Left cardiac atrium (tissue), 4 donors: Measurements from ENCODE around the gene PLK2. TPM values are rescaled to one million over a fixed set of nuclear protein-coding genes. Genes with fewer than 3 reads are reported as not detected.

ENCODE experiments used
- ATAC-seq, 2 donors: fragments of 200-7000 bp; cut with Tn5 transposase; one replicate each; pipeline ENCODE4 v1.9.1; 2020; ENCODE audit warnings: mild to moderate bottlenecking in 2 of 2, moderate library complexity in 2 of 2
- DNase-seq: peaks from one replicate; pipeline ENCODE4 v3.0.0-alpha.2; 2020
- intact Hi-C, 2 donors: fragments of 100-400 bp; cut with DNase I; formaldehyde crosslinking; loops; one replicate each; pipeline versions ENCODE4 v1.14.1 to v1.15.1; 2022 to 2023
- total RNA-seq, 2 donors: library from RNA; stranded (reverse); fragmentation: NEBNext Ultra II Directional; extraction: Animal tissue kit (Norgen Biotek cat#: 25700); gene quantifications; one replicate each; pipeline ENCODE4 v1.2.1, GENCODE V29; 2021
- donor health status: DM: no; HTN: yes; CAD: no.
- donor health status: DM: no; HTN: yes; CAD: no; lungs with severe emphysema.
- donor health status: DM: yes; HTN: yes; CAD: no.
- donor health status: Dilated cardiomyopathy.

The PLK2 gene
- total RNA-seq, 2 donors from 2014 or later = 46.3 to 130 TPM

GRCh38 chr5:58455066-58455465, 4.8 kb downstream of the PLK2 start:
- no peak for DNase-seq
- intact Hi-C loops = loop anchor here (5.0 to 10.0 kb wide), 5 partner anchors 50 to 568 kb away; no protein-coding TSS in a partner anchor
- no peak for ATAC-seq

GRCh38 chr5:58454025-58454424, 5.9 kb downstream of the PLK2 start:
- DNase-seq (no peak), ATAC-seq (no peak)
- intact Hi-C loops = loop anchor here in 1 of 2 donors (10.0 kb wide), 4 partner anchors 49 to 439 kb away; no protein-coding TSS in a partner anchor

GRCh38 chr5:58453306-58453705, 6.6 kb downstream of the PLK2 start:
- no peak for DNase-seq
- no peak for ATAC-seq
- intact Hi-C loops = loop anchor here in 1 of 2 donors (10.0 kb wide), 4 partner anchors 49 to 439 kb away; no protein-coding TSS in a partner anchor

- DNase-seq (no peak), ATAC-seq (no peak)
- intact Hi-C loops = loop anchor here in 1 of 2 donors (10.0 kb wide), 4 partner anchors 48 to 438 kb away; no protein-coding TSS in a partner anchor
Observed at GRCh38 chr5:58452566-58453258, 7.2 kb downstream of the PLK2 start.

- no peak for ATAC-seq
- intact Hi-C loops = loop anchor here in 1 of 2 donors (10.0 kb wide), 4 partner anchors 47 to 437 kb away; no protein-coding TSS in a partner anchor
Observed at GRCh38 chr5:58451732-58452565, 7.9 kb downstream of the PLK2 start.

GRCh38 chr5:58450811-58451629, 8.9 kb downstream of the PLK2 start:
- DNase-seq = no peak
- intact Hi-C loops = loop anchor here in 1 of 2 donors (10.0 kb wide), 4 partner anchors 46 to 436 kb away; no protein-coding TSS in a partner anchor
- no peak for ATAC-seq

More at GRCh38 chr5:58451732-58452565, 7.9 kb downstream of the PLK2 start:
- no peak for DNase-seq

- intact Hi-C loops = loop anchor here in 1 of 2 donors (10.0 kb wide), 4 partner anchors 45 to 435 kb away; no protein-coding TSS in a partner anchor
- no peak for ATAC-seq
- DNase-seq = no peak
Observed at GRCh38 chr5:58450018-58450417, 9.9 kb downstream of the PLK2 start.

GRCh38 chr5:58447226-58447625, 12.7 kb downstream of the PLK2 start:
- intact Hi-C loops = no loop called here
- no peak for ATAC-seq

GRCh38 chr5:58446024-58446423, 13.9 kb downstream of the PLK2 start:
- intact Hi-C loops = no loop called here
- no peak for DNase-seq
- no peak for ATAC-seq

More at GRCh38 chr5:58447226-58447625, 12.7 kb downstream of the PLK2 start:
- DNase-seq = no peak

GRCh38 chr5:58444805-58445204, 15.1 kb downstream of the PLK2 start:
- no peak for ATAC-seq
- intact Hi-C loops = no loop called here
- DNase-seq = no peak

- ATAC-seq = no peak
- intact Hi-C loops = no loop called here
- no peak for DNase-seq
Observed at GRCh38 chr5:58440901-58441460, 18.9 kb downstream of the PLK2 start.

- intact Hi-C loops = no loop called here
- no peak for DNase-seq
- no peak for ATAC-seq
Observed at GRCh38 chr5:58439094-58439644, 20.7 kb downstream of the PLK2 start.

GRCh38 chr5:58437661-58438060, 22.2 kb downstream of the PLK2 start:
- DNase-seq (no peak), ATAC-seq (no peak)
- intact Hi-C loops = no loop called here

GRCh38 chr5:58431832-58432231, 28.1 kb downstream of the PLK2 start:
- no peak for ATAC-seq
- intact Hi-C loops = no loop called here
- DNase-seq = no peak

GRCh38 chr5:58412932-58413331, 47.0 kb downstream of the PLK2 start:
- no peak for DNase-seq
- intact Hi-C loops = no loop called here
- peak in 1 of 2 donors; percentile 58 for ATAC-seq

- DNase-seq = no peak
- intact Hi-C loops = no loop called here
- ATAC-seq = no peak
Observed at GRCh38 chr5:58412081-58412480, 47.8 kb downstream of the PLK2 start.

GRCh38 chr5:58411372-58411771, 48.5 kb downstream of the PLK2 start:
- intact Hi-C loops = no loop called here
- ATAC-seq (no peak), DNase-seq (no peak)

GRCh38 chr5:58410441-58410840, 49.4 kb downstream of the PLK2 start:
- ATAC-seq (peak; percentile 27 to 68), DNase-seq (no peak)

More at GRCh38 chr5:58410441-58410840, 49.4 kb downstream of the PLK2 start:
- intact Hi-C loops = no loop called here
